CD4-positive, alpha-beta memory T cell (primary cell): ENCODE results near the gene VPS13D. TPM values are rescaled to one million over a fixed set of nuclear protein-coding genes. Genes with fewer than 3 reads are reported as not detected.

Experiments used
- CTCF ChIA-PET: fragments of 350-600 bp; sonication (Branson Sonifier 250); formaldehyde crosslinking; loops from one replicate; lab custom pipeline; 2021; ENCODE audit warnings: inconsistent platforms; ENCODE audit not compliant: partially characterized antibody; lab: Charles Lee
- POLR2A ChIA-PET: fragments of 350-600 bp; sonication (Branson Sonifier 250); formaldehyde crosslinking; loops from one replicate; lab custom pipeline; 2021; ENCODE audit not compliant: partially characterized antibody; lab: Charles Lee
- DNase-seq, 5 donors: peaks; one replicate each; pipeline versions ENCODE4 v3.0.0 to v3.0.0-alpha.2; 2020 to 2022; ENCODE audit warnings: mixed read lengths in 1 of 5
- H3K27ac ChIP-seq: one replicate; pipeline ENCODE4 v1.7.0; 2013; ENCODE audit warnings: low read depth, low read length
- H3K27me3 ChIP-seq: 2 replicates; pipeline ENCODE4 v1.7.0; 2013; ENCODE audit warnings: mild to moderate bottlenecking, low read length, moderate library complexity; ENCODE audit not compliant: insufficient read depth
- H3K36me3 ChIP-seq: 2 replicates; pipeline ENCODE4 v1.7.0; 2013; ENCODE audit warnings: mild to moderate bottlenecking, low read length, moderate library complexity; ENCODE audit not compliant: insufficient read depth
- H3K4me1 ChIP-seq: 2 replicates; pipeline ENCODE4 v1.7.0; 2013; ENCODE audit warnings: mild to moderate bottlenecking, low read length, moderate library complexity; ENCODE audit not compliant: insufficient read depth
- H3K4me3 ChIP-seq, 2 donors: one replicate each; pipeline ENCODE4 v1.7.0; 2013; ENCODE audit warnings: low read length in 2 of 2, mild to moderate bottlenecking in 1 of 2
- H3K9me3 ChIP-seq, 2 donors: one replicate each; pipeline ENCODE4 v1.7.0; 2013; ENCODE audit warnings: low read length in 2 of 2, control low read depth in 1 of 2; ENCODE audit not compliant: control insufficient read depth in 1 of 2
- H3K27ac Mint-ChIP-seq, 7 donors: one replicate each; pipeline ENCODE4 v1.8.0; 2020 to 2021; ENCODE audit warnings: mixed read lengths in 7 of 7, mild to moderate bottlenecking in 6 of 7, inconsistent platforms in 3 of 7, moderate library complexity in 3 of 7
- H3K27me3 Mint-ChIP-seq, 2 donors: one replicate each; pipeline ENCODE4 v1.8.0; 2020 to 2021; ENCODE audit warnings: mixed read lengths in 2 of 2
- H3K36me3 Mint-ChIP-seq, 2 donors: one replicate each; pipeline ENCODE4 v1.8.0; 2020 to 2021; ENCODE audit warnings: mixed read lengths in 2 of 2, inconsistent platforms in 1 of 2, mild to moderate bottlenecking in 1 of 2
- H3K4me1 Mint-ChIP-seq, 4 donors: one replicate each; pipeline ENCODE4 v1.8.0; 2020 to 2021; ENCODE audit warnings: mixed read lengths in 4 of 4, mild to moderate bottlenecking in 1 of 4
- H3K4me3 Mint-ChIP-seq, 8 donors: one replicate each; pipeline ENCODE4 v1.8.0; 2020 to 2021; ENCODE audit warnings: mixed read lengths in 8 of 8, mild to moderate bottlenecking in 7 of 8, moderate library complexity in 6 of 8, inconsistent platforms in 3 of 8
- H3K9me3 Mint-ChIP-seq, 8 donors: one replicate each; pipeline ENCODE4 v1.8.0; 2020 to 2021; ENCODE audit warnings: mixed read lengths in 8 of 8, mild to moderate bottlenecking in 5 of 8, inconsistent platforms in 3 of 8, moderate library complexity in 1 of 8
- intact Hi-C: fragments of 100-400 bp; cut with micrococcal nuclease; formaldehyde crosslinking; loops from one replicate; pipeline ENCODE4 v1.15.1; 2023
- polyA plus RNA-seq, 2 donors: library from polyadenylated mRNA; unstranded; fragments of 300-500 nt; fragmentation: Illumina TruSeq; gene quantifications; one replicate each; pipeline ENCODE4 v1.2.3, GENCODE V29; 2021
- total RNA-seq, 2 experiments: library from RNA; stranded (reverse); gene quantifications; one replicate each; pipeline ENCODE4 v1.2.3, GENCODE V29; 2021

The VPS13D gene
- total and polyA plus RNA-seq, 4 experiments from 2014 or later = 10.2 to 96.3 (median 52.5) TPM

DNA sequence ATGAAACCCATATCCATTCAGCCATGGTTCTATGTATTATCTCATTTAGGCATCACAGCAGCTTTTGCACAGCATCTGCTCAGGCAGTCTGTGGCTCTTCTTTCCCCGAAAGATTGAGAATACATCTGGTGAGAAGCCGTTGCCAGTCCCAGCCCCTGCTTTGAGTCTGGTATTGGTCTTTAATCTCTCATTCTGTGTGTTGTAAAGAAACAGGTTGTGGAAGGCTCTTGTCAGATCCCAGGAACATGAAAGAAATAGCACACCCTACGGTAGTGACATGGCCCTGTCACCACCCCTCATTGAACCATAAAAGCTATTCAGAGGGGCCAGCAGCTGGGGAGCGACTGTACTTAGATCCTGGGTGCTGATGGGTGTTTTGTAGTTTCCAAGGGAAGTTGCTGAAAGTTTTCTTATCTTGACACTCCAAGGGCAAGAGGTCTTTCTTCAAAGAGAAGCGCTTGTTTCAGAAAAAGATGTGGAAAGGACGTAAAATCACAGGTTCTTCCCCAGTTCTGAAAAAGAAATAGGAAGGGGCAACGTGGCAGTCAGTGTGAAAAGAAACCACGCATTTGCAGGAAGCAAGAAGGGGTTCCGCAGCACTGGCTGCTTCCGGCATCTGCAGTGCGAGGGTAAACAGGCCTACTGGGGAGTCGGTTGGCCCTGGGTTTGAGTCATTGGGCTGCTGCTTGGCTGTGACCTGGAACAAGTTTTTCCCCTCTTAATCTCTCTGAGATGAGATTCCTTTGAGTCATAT, 243.1 kb downstream of the VPS13D start:
- H3K36me3 Mint-ChIP-seq = peaks cover 5 to 10% of the 10 kb centered on the region in 2 donors
- Histone ChIP-seq H3K27me3 (no peaks in the 10 kb centered on the region), H3K27ac (peak overlapping the region; percentile 51), H3K9me3 (no peaks in the 10 kb centered on the region), H3K4me1 (peaks cover 79% of the 10 kb centered on the region), H3K4me3 (peak overlapping the region in 1 of 2 donors; percentile 23), H3K36me3 (no peaks in the 10 kb centered on the region)
- peak overlapping the region; percentile 72 to 85 (median 84) for H3K4me3 Mint-ChIP-seq
- peak; percentile 30 to 71 (median 45) for DNase-seq
- POLR2A ChIA-PET = interaction anchor here (0.7 to 7.8 kb wide), 12 partner anchors 10 to 145 kb away, joined by 3 to 66 read pairs (median 4); partner anchors contain the start of gene DHRS3
- no peaks in the 10 kb centered on the region for H3K9me3 Mint-ChIP-seq
- H3K27me3 Mint-ChIP-seq = no peaks in the 10 kb centered on the region
- CTCF ChIA-PET = interaction anchor here (0.6 to 2.3 kb wide), 5 partner anchors 21 to 66 kb away, joined by 3 to 5 read pairs (median 3); no protein-coding TSS in a partner anchor
- peaks cover 54 to 91% (median 70%) of the 10 kb centered on the region in 4 donors for H3K4me1 Mint-ChIP-seq
- peak overlapping the region; percentile 93 to 98 (median 95) for H3K27ac Mint-ChIP-seq
- intact Hi-C loops = loop anchor here (2.0 to 5.0 kb wide), 2 partner anchors 24 to 36 kb away; no protein-coding TSS in a partner anchor

DNA sequence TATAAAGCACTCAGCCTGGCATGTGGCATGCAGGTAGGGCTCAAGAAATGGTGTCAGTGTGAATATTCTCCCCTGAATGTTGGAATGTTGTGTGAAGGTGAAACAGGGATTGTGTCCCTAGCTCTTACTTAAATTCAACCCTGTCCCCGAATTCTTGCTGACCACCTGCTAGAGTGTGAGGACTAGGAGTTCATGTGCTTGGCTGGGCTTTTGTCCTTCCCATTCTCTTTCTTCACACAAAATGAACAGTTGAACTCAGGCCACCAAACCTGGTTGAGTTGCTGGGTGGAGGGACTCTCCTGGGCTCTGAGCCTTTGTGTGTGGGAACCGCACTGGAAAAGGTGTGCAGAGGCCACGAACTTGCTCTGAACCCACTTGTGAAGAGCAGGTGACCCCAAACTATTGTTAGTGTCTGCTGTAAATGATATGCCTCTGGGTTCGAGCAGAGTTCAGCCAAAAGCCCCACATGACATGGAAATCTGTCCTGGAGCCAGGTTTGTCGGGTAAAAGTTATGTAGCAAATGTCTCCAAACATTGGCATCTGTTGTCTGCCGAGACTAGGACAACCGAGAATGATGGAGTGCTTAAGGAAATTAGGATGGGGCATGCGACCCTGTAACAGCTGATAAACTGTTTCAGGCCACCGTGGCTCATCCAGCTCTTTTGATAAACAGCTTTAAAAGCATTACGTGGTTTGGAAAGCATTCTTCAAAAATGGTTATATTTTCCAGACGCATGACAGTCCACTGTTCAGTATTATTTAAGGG, 243.9 kb downstream of the VPS13D start:
- peak overlapping the region in 7 of 8 donors; percentile 72 to 85 (median 84) for H3K4me3 Mint-ChIP-seq
- peak overlapping the region; percentile 51 for H3K27ac ChIP-seq
- peaks cover 60 to 95% (median 75%) of the 10 kb centered on the region in 4 donors for H3K4me1 Mint-ChIP-seq
- peak overlapping the region in 1 of 2 donors; percentile 23 for H3K4me3 ChIP-seq
- POLR2A ChIA-PET = interaction anchor here (0.8 to 7.8 kb wide), 9 partner anchors 10 to 144 kb away, joined by 3 to 66 read pairs (median 7); partner anchors contain the start of gene DHRS3
- intact Hi-C loops = loop anchor here (2.0 to 5.0 kb wide), 2 partner anchors 25 to 36 kb away; no protein-coding TSS in a partner anchor
- H3K9me3 ChIP-seq = no peaks in the 10 kb centered on the region
- CTCF ChIA-PET = interaction anchor here (2.3 kb wide), 1 partner anchor 22 kb away, joined by 5 read pairs; no protein-coding TSS in a partner anchor
- no peaks in the 10 kb centered on the region for H3K9me3 Mint-ChIP-seq
- no peaks in the 10 kb centered on the region for H3K36me3 ChIP-seq
- peaks cover 87% of the 10 kb centered on the region for H3K4me1 ChIP-seq
- H3K36me3 Mint-ChIP-seq = peaks cover 0 to 5% of the 10 kb centered on the region in 2 donors
- H3K27me3 Mint-ChIP-seq = no peaks in the 10 kb centered on the region
- H3K27ac Mint-ChIP-seq = peak overlapping the region; percentile 93 to 98 (median 95)
- DNase-seq = no peak
- H3K27me3 ChIP-seq = no peaks in the 10 kb centered on the region

DNA sequence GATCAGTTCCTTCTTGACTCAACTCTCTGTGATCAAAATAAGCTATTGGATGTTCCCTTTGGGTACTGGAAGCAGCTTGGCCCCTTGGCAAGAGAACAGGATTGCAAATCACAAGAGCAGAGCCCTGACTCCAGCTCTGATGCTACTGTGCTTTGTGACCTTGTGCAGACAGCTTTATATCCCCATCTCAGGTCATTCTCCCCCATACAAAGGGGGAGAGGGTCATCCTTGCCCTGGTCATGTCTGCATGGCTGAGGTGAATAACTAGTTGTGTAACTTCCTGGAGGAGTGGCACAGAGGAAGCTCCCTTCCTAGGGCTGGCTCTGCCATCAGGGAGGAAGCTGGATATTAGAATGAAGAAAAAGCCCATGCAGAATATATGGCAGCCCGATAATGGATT, 245.3 kb downstream of the VPS13D start:
- H3K4me3 ChIP-seq = no peak overlapping the region

DNA sequence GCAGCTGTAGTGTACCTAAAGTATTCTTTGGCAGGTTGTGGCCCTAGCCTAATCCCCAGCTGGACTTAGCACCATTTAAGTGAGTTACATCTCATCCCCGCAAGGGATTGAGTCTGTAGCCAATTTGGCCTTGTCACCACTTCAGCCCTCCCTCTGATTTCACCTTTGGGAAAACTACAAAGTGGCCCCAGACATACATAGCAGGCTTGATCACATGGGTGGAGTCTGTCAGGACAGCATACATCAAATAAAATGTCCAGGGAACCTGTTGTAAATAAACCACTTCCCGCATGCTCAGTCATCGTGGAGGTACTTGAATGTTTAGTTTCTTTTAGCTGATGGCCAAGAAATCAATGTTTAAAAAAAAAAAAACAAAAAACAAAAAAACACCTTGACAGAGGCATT, 245.7 kb downstream of the VPS13D start:
- Histone ChIP-seq H3K4me1 (peaks cover 97% of the 10 kb centered on the region), H3K27me3 (no peaks in the 10 kb centered on the region), H3K4me3 (no peak overlapping the region), H3K9me3 (no peaks in the 10 kb centered on the region), H3K27ac (no peak overlapping the region), H3K36me3 (no peaks in the 10 kb centered on the region)
- Mint-ChIP-seq H3K27me3 (no peaks in the 10 kb centered on the region), H3K4me3 (peak overlapping the region in 7 of 8 donors; percentile 43 to 73 (median 54)), H3K4me1 (peaks cover 74 to 100% (median 88%) of the 10 kb centered on the region in 4 donors), H3K36me3 (peaks cover 0 to 5% of the 10 kb centered on the region in 2 donors), H3K27ac (peak overlapping the region; percentile 68 to 93 (median 85)), H3K9me3 (no peaks in the 10 kb centered on the region)
- intact Hi-C loops = no loop called here
- DNase-seq = no peak
- CTCF ChIA-PET = interaction anchor here (0.9 to 2.3 kb wide), 4 partner anchors 23 to 183 kb away, joined by 3 to 5 read pairs (median 4); no protein-coding TSS in a partner anchor
- POLR2A ChIA-PET = interaction anchor here (0.7 to 7.8 kb wide), 5 partner anchors 36 to 143 kb away, joined by 3 to 66 read pairs (median 32); partner anchors contain the start of gene DHRS3

More for the DNA sequence above, 245.3 kb downstream of the VPS13D start:
- no peak for DNase-seq
- Mint-ChIP-seq H3K4me1 (peaks cover 71 to 100% (median 86%) of the 10 kb centered on the region in 4 donors), H3K4me3 (peak overlapping the region in 3 of 8 donors; percentile 59 to 73 (median 61)), H3K36me3 (peaks cover 0 to 5% of the 10 kb centered on the region in 2 donors), H3K27ac (peak overlapping the region; percentile 68 to 93 (median 85)), H3K27me3 (no peaks in the 10 kb centered on the region), H3K9me3 (no peaks in the 10 kb centered on the region)
- no peaks in the 10 kb centered on the region for H3K9me3 ChIP-seq
- ChIA-PET POLR2A (interaction anchor here (2.9 to 7.8 kb wide), 4 partner anchors 36 to 143 kb away, joined by 15 to 66 read pairs (median 46); partner anchors contain the start of gene DHRS3), CTCF (interaction anchor here (0.9 to 2.3 kb wide), 3 partner anchors 23 to 184 kb away, joined by 3 to 5 read pairs (median 4); no protein-coding TSS in a partner anchor)
- H3K36me3 ChIP-seq = no peaks in the 10 kb centered on the region
- H3K27ac ChIP-seq = no peak overlapping the region
- intact Hi-C loops = no loop called here
- no peaks in the 10 kb centered on the region for H3K27me3 ChIP-seq
- H3K4me1 ChIP-seq = peaks cover 94% of the 10 kb centered on the region

DNA sequence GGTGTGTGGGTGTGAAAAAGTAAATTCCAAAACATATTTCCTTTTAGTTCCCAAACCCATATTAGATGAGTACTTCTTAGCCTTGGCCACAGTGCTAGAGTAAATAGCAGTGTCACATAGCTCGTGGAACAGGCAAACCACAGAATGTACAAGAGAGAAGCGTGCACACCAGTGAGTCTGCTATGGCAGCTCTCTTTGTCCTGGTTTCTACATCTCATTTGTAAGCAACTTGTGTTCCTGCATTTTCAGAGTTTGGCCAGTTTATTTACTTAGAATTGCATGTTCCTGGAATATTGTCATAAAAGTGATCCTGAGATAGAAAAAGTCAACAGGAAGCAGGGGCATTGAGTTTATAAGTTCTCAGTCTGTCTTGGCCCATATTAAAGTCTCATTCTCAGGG, 246.1 kb downstream of the VPS13D start:
- Histone ChIP-seq H3K27ac (no peak overlapping the region), H3K4me3 (no peak overlapping the region), H3K9me3 (no peaks in the 10 kb centered on the region), H3K36me3 (no peaks in the 10 kb centered on the region), H3K4me1 (peaks cover 100% of the 10 kb centered on the region), H3K27me3 (no peaks in the 10 kb centered on the region)
- POLR2A ChIA-PET = interaction anchor here (0.7 to 7.8 kb wide), 6 partner anchors 17 to 142 kb away, joined by 3 to 66 read pairs (median 24); partner anchors contain the start of gene DHRS3
- Mint-ChIP-seq H3K4me3 (peak overlapping the region in 5 of 8 donors; percentile 39 to 73 (median 59)), H3K36me3 (peaks cover 0 to 5% of the 10 kb centered on the region in 2 donors), H3K9me3 (no peaks in the 10 kb centered on the region), H3K27me3 (no peaks in the 10 kb centered on the region), H3K27ac (peak overlapping the region in 6 of 7 donors; percentile 68 to 93 (median 86)), H3K4me1 (peaks cover 78 to 100% (median 90%) of the 10 kb centered on the region in 4 donors)
- DNase-seq = peak in 2 of 5 donors; percentile 11 to 14
- CTCF ChIA-PET = interaction anchor here (0.8 to 1.0 kb wide), 2 partner anchors 19 to 34 kb away, joined by 3 to 4 read pairs; no protein-coding TSS in a partner anchor
- intact Hi-C loops = no loop called here

DNA sequence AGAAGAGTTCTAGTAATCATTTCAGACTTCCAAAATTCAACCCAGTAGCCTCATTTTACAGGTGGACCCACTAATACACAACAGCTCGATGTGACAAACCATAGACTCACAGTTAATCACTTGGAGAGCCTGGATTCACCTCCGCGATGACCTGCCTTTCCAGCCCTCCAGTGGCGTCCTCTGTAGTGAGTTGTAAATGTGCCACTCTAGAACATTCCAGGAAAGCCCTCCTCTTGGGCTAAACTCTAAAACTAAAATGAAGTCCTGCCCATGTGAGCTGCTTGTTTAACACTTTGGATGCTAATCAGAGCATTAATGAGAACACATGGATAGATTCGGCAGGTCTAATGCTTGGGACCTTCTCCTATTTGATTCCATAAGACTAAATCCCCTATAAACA, 247.5 kb downstream of the VPS13D start:
- no peak overlapping the region for H3K4me3 ChIP-seq
- no peaks in the 10 kb centered on the region for H3K36me3 ChIP-seq
- ChIA-PET POLR2A (interaction anchor here (1.1 to 7.8 kb wide), 6 partner anchors 18 to 139 kb away, joined by 3 to 66 read pairs (median 12); no protein-coding TSS in a partner anchor), CTCF (interaction anchor here (1.4 to 2.1 kb wide), 2 partner anchors 42 to 144 kb away, joined by 4 to 8 read pairs; no protein-coding TSS in a partner anchor)
- Mint-ChIP-seq H3K4me3 (peak overlapping the region in 3 of 8 donors; percentile 17 to 59 (median 29)), H3K36me3 (peaks cover 2 to 7% of the 10 kb centered on the region in 2 donors), H3K9me3 (no peaks in the 10 kb centered on the region), H3K4me1 (peaks cover 76 to 97% (median 89%) of the 10 kb centered on the region in 4 donors), H3K27ac (peak overlapping the region; percentile 19 to 94 (median 92)), H3K27me3 (no peaks in the 10 kb centered on the region)
- H3K4me1 ChIP-seq = peaks cover 100% of the 10 kb centered on the region
- DNase-seq = no peak
- H3K27ac ChIP-seq = peak overlapping the region; percentile 38
- no peaks in the 10 kb centered on the region for H3K27me3 ChIP-seq
- intact Hi-C loops = no loop called here
- no peaks in the 10 kb centered on the region for H3K9me3 ChIP-seq
